DND-41 (cell line): Measurements from ENCODE around the gene STK11IP.

ENCODE experiments used
- ATAC-seq: fragments of 200-7000 bp; cut with Tn5 transposase; 3 replicates; pipeline ENCODE4 v1.9.1; 2021; ENCODE audit warnings: low read depth; ENCODE audit not compliant: insufficient read depth
- DNase-seq: peaks from one replicate; pipeline ENCODE4 v3.0.0-alpha.2; 2020
- H2AFZ ChIP-seq: 2 replicates; pipeline ENCODE4 v1.6.0; 2012; ENCODE audit warnings: low read depth, low read length
- H3K27ac ChIP-seq: 2 replicates; pipeline ENCODE4 v1.5.1; 2012; ENCODE audit warnings: low read length, inconsistent platforms
- H3K27me3 ChIP-seq: fragments of 200-600 bp; sonication (generic); 2 replicates; pipeline ENCODE4 v1.6.0; 2012; ENCODE audit warnings: low read length, mild to moderate bottlenecking, inconsistent platforms; ENCODE audit not compliant: insufficient read depth, poor library complexity
- H3K36me3 ChIP-seq: 2 replicates; pipeline ENCODE4 v1.5.1; 2012; ENCODE audit warnings: low read length, inconsistent platforms; ENCODE audit not compliant: insufficient read depth
- H3K4me1 ChIP-seq: 2 replicates; pipeline ENCODE4 v1.5.1; 2012; ENCODE audit warnings: mild to moderate bottlenecking, low read length; ENCODE audit not compliant: insufficient read depth
- H3K4me2 ChIP-seq: 2 replicates; pipeline ENCODE4 v1.6.0; 2012; ENCODE audit warnings: mild to moderate bottlenecking, moderate library complexity, low read length, inconsistent platforms; ENCODE audit not compliant: insufficient read depth
- H3K4me3 ChIP-seq, 2 experiments: fragments of 200-600 bp in 1 of 2; shearing (Covaris generic) in 1 of 2; 2 replicates each; pipeline ENCODE4 v1.5.1; 2012 to 2016; ENCODE audit warnings: inconsistent platforms in 2 of 2, low read length in 2 of 2, mild to moderate bottlenecking in 2 of 2, low read depth in 1 of 2, moderate library complexity in 1 of 2
- H3K79me2 ChIP-seq: 2 replicates; pipeline ENCODE4 v1.6.0; 2012; ENCODE audit warnings: low read length, inconsistent platforms; ENCODE audit not compliant: insufficient read depth
- H3K9ac ChIP-seq: 2 replicates; pipeline ENCODE4 v1.6.0; 2012; ENCODE audit warnings: low read depth, mild to moderate bottlenecking, inconsistent platforms, low read length, moderate library complexity
- H3K9me3 ChIP-seq: 2 replicates; pipeline ENCODE4 v1.5.1; 2012; ENCODE audit warnings: low read length, moderate library complexity, mild to moderate bottlenecking, inconsistent platforms; ENCODE audit not compliant: insufficient read depth, severe bottlenecking
- H4K20me1 ChIP-seq: 2 replicates; pipeline ENCODE4 v1.6.0; 2012; ENCODE audit warnings: low read length; ENCODE audit not compliant: insufficient read depth
- EZH2 ChIP-seq: IDR thresholded peaks from 3 replicates; pipeline ENCODE4 v1.6.1; 2012; ENCODE audit warnings: borderline replicate concordance, low read depth, mild to moderate bottlenecking, moderate library complexity, low read length, inconsistent platforms; ENCODE audit not compliant: severe bottlenecking
- TF ChIP-seq, protein P1 (sequence below): IDR thresholded peaks from 2 replicates; pipeline ENCODE4 v1.5.1; 2012; ENCODE audit warnings: borderline replicate concordance, low read length, moderate library complexity, mild to moderate bottlenecking; ENCODE audit not compliant: poor library complexity, severe bottlenecking; ENCODE audit errors: extremely low read depth

The STK11IP gene

DNA sequence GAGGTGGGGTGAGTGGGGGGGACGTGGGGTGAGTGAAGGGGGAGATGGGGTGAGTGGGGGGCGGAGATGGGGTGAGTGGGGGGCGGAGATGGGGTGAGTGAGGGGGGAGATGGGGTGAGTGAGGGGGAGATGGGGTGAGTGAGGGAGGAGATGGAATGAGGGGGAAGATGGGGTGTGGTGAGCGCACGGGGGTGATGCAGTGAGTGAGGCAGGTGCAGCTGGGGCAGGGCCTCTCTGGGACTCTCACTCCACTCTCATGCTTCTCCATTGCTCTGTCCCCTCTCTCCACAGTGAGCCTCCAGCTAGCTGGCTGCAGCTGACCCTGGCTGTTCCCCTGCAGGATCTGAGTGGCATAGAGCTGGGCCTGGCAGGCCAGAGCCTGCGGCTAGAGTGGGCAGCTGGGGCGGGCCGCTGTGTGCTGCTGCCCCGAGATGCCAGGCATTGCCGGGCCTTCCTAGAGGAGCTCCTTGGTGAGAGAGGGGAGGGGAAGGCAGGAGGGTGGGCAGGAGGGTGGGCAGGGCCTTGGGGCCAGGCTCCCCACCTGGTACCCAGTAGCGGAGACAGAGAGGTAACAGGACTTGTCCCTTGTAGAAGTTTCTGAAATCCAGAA is 15.9 kb downstream of the STK11IP start:
- H3K27me3 ChIP-seq = no peaks in the 10 kb centered on the region
- no peaks in the 10 kb centered on the region for H3K9me3 ChIP-seq
- DNase-seq (no peak), ATAC-seq (no peak)
- no peaks in the 10 kb centered on the region for H3K4me1 ChIP-seq
- H2AFZ ChIP-seq = no peak overlapping the region
- no peak overlapping the region for H3K9ac ChIP-seq
- no peak overlapping the region for H3K4me3 ChIP-seq
- H3K36me3 ChIP-seq = peaks cover 41% of the 10 kb centered on the region
- H3K79me2 ChIP-seq = no peaks in the 10 kb centered on the region
- TF ChIP-seq EZH2 = no peak
- no peaks in the 10 kb centered on the region for H4K20me1 ChIP-seq
- H3K27ac ChIP-seq = no peak overlapping the region
- no peak overlapping the region for H3K4me2 ChIP-seq

DNA sequence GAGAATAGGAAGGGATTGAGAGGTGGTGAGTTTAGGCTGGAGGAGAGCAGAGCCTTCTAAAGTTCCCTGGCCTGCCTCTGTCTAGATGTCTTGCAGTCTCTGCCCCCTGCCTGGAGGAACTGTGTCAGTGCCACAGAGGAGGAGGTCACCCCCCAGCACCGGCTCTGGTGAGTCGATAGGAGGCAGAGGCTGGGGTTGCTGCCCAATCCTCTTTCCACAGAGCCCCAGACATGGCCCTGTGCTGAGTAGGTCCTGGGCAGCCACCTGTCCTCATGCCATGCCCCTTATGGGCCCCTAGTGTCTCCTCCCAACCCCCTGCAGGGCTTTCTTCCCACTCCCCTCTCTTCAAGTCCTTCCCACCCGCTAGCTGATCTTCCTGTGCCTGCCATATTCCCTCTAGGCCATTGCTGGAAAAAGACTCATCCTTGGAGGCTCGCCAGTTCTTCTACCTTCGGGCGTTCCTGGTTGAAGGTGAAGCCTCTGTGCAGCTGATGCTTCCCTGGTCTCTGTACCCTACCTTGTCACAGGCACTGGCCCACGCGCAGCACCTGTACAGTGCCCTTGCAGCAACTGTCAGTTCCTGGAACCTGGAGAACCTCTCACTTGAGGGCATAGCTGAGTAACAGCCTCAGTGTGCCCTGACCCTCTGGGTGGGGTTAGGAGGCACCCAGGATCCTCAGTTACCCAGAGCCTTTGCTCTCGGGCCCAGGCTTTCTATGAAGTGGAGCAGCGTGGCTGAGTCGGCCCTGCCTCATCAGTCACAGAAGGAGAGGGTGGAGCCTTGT is 16.6 kb downstream of the STK11IP start:
- Histone ChIP-seq H3K9me3 (no peaks in the 10 kb centered on the region), H3K9ac (no peak overlapping the region), H3K4me1 (no peaks in the 10 kb centered on the region), H3K79me2 (no peaks in the 10 kb centered on the region), H4K20me1 (no peaks in the 10 kb centered on the region), H2AFZ (no peak overlapping the region), H3K27ac (no peak overlapping the region), H3K4me2 (no peak overlapping the region), H3K4me3 (no peak overlapping the region), H3K27me3 (no peaks in the 10 kb centered on the region), H3K36me3 (peaks cover 34% of the 10 kb centered on the region)
- DNase-seq (no peak), ATAC-seq (no peak)
- no peak for TF ChIP-seq EZH2
- TF ChIP-seq, protein P1, sequence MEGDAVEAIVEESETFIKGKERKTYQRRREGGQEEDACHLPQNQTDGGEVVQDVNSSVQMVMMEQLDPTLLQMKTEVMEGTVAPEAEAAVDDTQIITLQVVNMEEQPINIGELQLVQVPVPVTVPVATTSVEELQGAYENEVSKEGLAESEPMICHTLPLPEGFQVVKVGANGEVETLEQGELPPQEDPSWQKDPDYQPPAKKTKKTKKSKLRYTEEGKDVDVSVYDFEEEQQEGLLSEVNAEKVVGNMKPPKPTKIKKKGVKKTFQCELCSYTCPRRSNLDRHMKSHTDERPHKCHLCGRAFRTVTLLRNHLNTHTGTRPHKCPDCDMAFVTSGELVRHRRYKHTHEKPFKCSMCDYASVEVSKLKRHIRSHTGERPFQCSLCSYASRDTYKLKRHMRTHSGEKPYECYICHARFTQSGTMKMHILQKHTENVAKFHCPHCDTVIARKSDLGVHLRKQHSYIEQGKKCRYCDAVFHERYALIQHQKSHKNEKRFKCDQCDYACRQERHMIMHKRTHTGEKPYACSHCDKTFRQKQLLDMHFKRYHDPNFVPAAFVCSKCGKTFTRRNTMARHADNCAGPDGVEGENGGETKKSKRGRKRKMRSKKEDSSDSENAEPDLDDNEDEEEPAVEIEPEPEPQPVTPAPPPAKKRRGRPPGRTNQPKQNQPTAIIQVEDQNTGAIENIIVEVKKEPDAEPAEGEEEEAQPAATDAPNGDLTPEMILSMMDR = no peak

DNA sequence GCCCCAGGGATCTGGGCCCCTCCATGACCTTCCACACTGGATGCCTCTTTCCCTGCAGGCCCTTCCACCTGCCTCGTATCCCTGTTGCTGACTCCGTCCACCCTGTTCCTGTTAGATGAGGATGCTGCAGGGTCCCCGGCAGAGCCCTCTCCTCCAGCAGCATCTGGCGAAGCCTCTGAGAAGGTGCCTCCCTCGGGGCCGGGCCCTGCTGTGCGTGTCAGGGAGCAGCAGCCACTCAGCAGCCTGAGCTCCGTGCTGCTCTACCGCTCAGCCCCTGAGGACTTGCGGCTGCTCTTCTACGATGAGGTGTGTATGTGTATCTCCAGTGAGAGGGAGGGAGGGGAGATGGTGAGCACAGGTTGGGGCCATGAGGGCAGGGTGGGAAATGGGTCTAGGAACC is 17.4 kb downstream of the STK11IP start:
- Histone ChIP-seq H3K9me3 (no peaks in the 10 kb centered on the region), H3K9ac (no peak overlapping the region), H3K79me2 (no peaks in the 10 kb centered on the region), H3K4me2 (no peak overlapping the region), H3K4me1 (no peaks in the 10 kb centered on the region), H3K36me3 (peaks cover 30% of the 10 kb centered on the region), H3K27me3 (no peaks in the 10 kb centered on the region), H4K20me1 (no peaks in the 10 kb centered on the region), H2AFZ (no peak overlapping the region), H3K4me3 (no peak overlapping the region), H3K27ac (no peak overlapping the region)
- DNase-seq (no peak), ATAC-seq (no peak)
- no peak for TF ChIP-seq EZH2
- TF ChIP-seq, protein P1 = no peak

DNA sequence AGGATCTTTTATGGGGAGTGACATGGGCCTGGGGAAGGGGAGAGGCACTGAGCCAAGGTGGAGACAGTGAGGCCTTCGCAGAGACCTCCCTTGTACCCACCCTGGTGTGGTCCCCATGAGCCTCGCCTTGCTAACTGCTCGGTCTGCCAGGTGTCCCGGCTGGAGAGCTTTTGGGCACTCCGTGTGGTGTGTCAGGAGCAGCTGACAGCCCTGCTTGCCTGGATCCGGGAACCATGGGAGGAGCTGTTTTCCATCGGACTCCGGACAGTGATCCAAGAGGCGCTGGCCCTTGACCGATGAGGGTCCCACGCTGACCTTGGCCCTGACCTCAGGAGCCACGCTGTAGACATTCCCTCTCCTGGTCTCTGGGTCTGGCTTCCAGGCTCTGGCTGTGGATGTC is 18.2 kb downstream of the STK11IP start:
- Histone ChIP-seq H4K20me1 (no peaks in the 10 kb centered on the region), H3K4me1 (no peaks in the 10 kb centered on the region), H3K79me2 (no peaks in the 10 kb centered on the region), H3K36me3 (peaks cover 30% of the 10 kb centered on the region), H3K27ac (no peak overlapping the region), H3K4me3 (no peak overlapping the region), H3K4me2 (no peak overlapping the region), H3K27me3 (no peaks in the 10 kb centered on the region), H3K9ac (no peak overlapping the region), H2AFZ (no peak overlapping the region), H3K9me3 (no peaks in the 10 kb centered on the region)
- ATAC-seq (no peak), DNase-seq (no peak)
- TF ChIP-seq, protein P1 = no peak
- no peak for TF ChIP-seq EZH2
